Adrenal gland (tissue), 5 donors: Measurements from ENCODE around the gene MBNL1.

Experiments
- CTCF ChIP-seq, 6 experiments: fragments of 450-650 bp in 4 of 6; fragments of 200-600 bp in 2 of 6; sonication (generic) in 1 of 6; IDR thresholded peaks; 1 replicate in 5 of 6; 2 replicates in 1 of 6; pipeline versions ENCODE4 v1.5.1 to v1.8.0; 2016 to 2021; ENCODE audit warnings: antibody characterized with exemption in 6 of 6, mild to moderate bottlenecking in 2 of 6, moderate library complexity in 1 of 6
- POLR2A ChIP-seq, 2 donors: fragments of 450-650 bp; IDR thresholded peaks; one replicate each; pipeline ENCODE4 v1.6.1; 2017; ENCODE audit warnings: antibody characterized with exemption in 2 of 2, mild to moderate bottlenecking in 2 of 2, moderate library complexity in 1 of 2
- donor health status: DM: no; HTN: no; CAD: no.

GRCh38 chr3:152321200-152321954, 52.6 kb downstream of the MBNL1 start:
- TF ChIP-seq CTCF (IDR thresholded peaks at IDR 0.05) (no peak), POLR2A (IDR thresholded peaks at IDR 0.05) (no peak)
